ENCODE measurements around the gene VIT.
"Not testable (repeated sequence)": the region's sequence is repeated elsewhere in the genome, so short reads cannot be mapped to it uniquely, and the experiment has no call there.

Gene VIT

DNA sequence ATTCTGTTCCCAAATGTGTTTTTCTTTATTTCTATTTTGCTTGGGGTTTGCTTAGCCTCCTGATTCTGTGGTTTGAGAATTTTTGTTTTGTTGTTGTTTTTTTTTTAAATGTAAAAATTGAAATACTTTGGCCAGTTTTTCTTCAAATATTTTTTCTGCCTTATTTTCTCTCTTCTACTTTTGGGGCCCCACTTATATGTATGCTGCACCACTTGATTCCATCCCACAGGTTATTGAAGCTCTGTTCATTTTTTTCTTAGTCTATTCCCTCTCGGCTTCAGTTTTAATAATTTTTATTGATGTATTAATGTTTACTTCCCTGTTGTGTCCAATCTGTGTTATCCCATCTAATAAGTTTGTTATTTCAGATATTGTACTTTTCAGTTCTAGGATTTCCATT is 17.7 kb upstream of the VIT start:
- no peak for DNase-seq (ENCODE audit: low read depth)

- DNase-seq (ENCODE audit: low read depth), result no peak
Observed at GRCh38 chr2:36680012-36680411, 16.5 kb upstream of the VIT start.

GRCh38 chr2:36682562-36682961 is 13.9 kb upstream of the VIT start:
- no peak for DNase-seq (ENCODE audit: low read depth)

DNA sequence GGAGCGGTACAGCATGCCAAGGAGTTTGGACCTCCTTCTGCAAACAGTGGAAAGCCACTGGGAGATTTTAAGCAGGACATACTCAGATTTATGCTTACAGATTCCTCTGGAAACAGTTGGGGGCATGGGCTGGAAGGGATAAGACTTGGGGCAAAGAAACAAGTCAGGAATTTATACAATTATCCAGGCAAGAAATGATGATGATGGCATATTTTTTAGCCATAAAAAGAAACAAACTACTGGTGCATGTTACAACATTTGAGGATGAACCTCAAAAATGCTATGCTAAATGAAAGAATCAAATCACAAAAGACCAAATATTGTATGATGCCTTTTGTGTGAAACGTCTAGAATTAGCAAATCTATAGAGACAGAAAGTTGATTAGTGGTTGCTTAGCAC is 13.5 kb upstream of the VIT start:
- DNase-seq (ENCODE audit: low read depth), result no peak

GRCh38 chr2:36688291-36688690 is 8.2 kb upstream of the VIT start:
- DNase-seq (ENCODE audit: low read depth), result not testable (repeated sequence)

- DNase-seq (ENCODE audit: low read depth), result not testable (repeated sequence)
Observed at GRCh38 chr2:36689013-36689412, 7.5 kb upstream of the VIT start.

DNA sequence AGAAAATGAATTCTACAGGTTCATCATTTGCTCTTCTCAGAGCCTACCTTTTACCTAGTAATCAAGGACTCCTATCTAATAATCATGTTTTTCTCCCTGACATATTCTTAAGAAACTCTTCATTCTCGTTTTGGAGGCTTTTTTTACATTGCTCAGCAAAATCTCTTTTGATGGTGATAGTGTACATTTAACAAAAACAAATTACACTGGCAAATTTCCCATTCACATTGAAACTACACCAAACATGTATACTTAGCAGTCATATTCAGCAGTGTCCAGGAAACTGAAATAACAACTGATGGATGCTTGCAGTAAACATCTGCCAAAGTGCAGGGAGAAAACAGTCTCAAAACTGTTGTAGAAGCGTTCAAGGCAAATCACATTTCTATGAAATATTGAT is 4.4 kb upstream of the VIT start:
- DNase-seq (ENCODE audit: low read depth), result no peak

GRCh38 chr2:36693825-36694224 is 2.7 kb upstream of the VIT start:
- no peak for DNase-seq (ENCODE audit: low read depth)

DNA sequence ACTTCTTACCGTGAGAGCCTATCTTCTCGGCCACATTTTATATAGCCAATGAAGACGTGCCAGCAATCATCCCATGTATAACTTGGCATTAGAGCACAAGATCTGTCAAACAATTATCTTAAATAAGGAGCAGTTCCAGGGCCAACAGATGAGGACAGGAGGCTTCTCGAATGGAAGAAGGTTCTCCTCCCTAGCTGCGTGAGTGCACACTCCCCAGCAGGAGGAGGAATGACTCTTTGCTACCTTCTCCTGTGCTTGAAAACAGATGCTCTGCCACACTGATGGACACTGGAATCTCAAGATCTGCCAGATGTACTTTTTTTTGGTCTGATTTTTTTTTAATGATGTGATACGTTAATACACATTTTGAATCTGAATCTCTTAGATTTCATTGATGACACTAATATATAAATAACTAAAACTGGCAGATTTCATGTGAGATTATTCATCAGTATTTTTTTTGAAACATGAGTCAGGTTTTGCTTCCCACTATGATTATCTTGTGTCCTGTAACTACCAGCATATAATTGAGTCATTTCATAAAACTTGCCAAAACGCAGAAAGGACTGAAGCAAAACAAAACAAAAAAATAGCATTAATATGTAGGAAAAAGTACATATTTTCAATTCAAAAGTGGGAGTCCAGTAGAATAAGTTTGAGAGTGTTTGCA is 626 bp upstream of the VIT start:
- DNase-seq (ENCODE audit: low read depth), result peak; percentile 71

GRCh38 chr2:36697424-36698066 is 1.0 kb downstream of the VIT start:
- DNase-seq (ENCODE audit: low read depth), result peak; percentile 71

GRCh38 chr2:36698993-36699392 is 2.5 kb downstream of the VIT start:
- DNase-seq (ENCODE audit: low read depth), result peak; percentile 69

GRCh38 chr2:36700311-36700710 is 3.8 kb downstream of the VIT start:
- DNase-seq (ENCODE audit: low read depth), result no peak

- no peak for DNase-seq (ENCODE audit: low read depth)
Observed at GRCh38 chr2:36701391-36701795, 4.9 kb downstream of the VIT start.

DNA sequence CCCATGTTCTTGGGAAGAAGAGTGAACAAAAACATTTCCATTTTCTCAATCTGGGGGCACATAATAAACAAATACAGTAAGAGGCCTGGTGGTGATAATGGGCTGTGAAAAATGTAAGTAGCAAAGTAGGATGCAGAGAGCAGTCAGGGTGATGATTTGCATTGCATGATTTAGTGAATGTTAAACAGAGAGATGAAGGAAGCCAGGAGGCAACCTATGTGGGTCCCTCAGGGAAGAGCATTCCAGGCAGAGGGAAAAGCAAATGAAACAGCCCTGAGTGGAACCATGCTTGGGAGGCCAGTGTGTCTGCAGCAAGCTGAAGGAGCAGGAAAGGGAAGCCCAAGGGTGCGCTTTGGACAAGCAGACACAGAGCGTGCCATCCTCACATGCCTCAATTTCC is 5.4 kb downstream of the VIT start:
- DNase-seq (ENCODE audit: low read depth), result no peak

DNA sequence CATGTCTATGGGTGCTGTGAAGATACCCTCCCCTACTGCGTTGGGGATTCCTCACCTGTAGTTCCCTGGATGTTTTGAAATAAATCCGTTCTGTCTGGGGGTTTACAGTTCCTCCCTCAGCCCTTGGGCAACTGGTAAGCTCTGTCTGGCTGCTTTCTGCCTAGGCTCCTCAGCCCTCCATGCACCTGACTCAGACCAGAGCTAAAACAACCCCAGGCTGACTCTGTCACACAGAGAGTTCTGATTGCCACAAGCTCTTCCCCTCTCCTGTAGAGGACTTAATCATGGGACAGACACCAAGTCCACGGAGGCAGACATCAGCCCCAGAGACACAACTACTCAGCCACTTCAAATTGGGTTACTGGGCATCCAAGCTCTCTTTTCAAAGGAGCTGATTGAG is 6.3 kb downstream of the VIT start:
- no peak for DNase-seq (ENCODE audit: low read depth)

DNA sequence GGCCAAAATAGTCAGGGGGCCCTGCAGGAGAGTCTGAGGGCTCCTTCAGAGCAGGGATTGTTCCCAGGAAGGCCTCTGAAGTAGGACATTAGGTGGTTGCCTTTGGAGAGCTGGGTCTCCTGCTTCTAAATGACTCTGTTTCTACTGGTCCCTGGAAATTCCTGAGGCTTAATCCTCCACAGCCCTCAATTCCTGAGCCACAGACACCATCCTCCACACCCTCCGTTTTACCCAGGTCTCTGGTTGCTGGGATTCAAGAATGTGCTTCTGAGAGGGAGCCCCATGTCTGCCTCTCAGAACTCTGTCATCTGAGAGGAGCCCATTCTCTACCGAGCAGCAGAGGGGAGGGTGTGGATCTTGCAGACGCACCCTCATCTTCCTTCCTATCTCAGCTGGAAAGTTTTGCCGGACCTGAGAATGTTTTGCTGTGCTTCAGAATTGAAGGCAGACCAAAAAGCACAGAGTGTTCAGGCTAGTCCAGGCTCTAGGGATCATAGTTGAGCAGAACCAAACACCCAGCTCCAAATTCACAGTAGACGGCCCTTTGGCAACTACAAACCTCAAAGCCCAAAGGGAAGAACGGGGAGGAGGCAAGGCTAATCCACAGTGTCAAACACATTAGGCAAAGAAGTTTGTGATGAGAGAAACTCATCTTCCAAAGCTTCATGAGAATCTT is 8.1 kb downstream of the VIT start:
- DNase-seq (ENCODE audit: low read depth), result peak; percentile 36

DNA sequence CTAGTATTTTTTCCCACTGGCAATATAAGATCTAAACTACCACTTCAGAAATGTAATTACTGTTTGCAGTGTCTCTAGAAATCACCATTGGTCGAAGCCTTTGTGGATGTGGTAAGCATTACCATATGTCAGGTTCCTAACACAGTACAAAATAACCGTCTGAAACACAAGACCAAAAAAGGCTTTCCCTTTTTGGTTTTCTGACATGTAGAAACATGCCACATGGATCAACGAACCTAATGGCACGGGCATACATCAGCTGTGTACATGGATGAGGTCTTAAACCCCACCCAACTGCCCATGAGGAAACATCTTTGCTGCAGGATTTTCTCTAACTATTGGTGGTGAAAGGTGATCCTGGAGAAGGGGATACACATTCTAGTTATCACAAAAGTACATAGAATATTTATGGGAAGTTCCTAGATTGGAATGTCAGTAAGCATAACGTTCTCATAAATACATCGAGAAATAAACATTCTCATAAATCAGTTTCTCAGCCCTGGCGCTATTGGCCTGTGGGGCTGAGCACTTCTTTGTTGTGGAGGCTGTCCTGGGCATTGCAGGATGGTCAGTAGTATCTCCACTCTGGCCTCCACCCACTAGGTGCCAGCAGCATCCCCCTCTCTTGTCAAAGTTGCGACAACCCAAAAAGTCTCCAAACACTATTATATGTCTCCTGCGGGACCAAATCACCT is 9.0 kb downstream of the VIT start:
- DNase-seq (ENCODE audit: low read depth), result peak; percentile 13

DNA sequence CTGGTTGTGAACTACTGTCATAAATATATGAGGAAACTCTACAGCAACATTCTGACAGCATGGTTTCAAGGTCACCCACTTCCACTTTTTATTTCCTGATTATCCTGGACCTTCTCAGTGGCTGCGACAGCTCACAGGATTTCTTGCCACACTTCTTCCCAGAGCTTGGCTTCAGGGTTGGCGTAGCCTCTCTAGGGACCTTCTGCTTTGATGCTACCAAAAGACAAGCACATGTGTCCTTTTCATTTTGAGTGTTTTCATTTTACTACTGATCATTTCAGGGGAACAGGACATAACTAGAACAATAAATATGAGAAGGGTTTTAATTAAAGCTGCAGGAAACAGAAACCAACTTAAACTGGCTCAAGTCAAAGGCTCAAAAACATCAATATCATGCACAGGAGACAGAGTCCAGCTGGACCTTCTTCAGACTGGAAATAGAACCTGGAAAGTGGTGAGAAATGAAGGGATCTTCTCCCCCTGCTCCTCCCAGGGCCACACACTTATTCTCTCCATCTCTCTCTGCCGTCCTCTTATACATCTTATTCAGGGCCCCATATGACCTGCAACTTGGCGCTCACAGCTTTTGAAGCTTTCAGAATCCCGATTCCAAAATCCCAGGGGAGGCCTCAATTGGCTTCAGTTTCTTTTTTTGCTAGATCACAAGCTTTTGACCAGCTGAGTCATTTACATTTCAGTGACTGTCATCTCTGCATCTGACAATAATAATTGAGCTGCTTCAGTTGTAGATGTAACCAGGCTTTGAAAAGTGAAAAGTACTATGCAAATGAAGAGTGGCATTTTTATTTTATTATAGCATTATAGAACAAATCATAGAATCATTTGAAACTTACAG is 9.7 kb downstream of the VIT start:
- peak; percentile 53 for DNase-seq (ENCODE audit: low read depth)

- DNase-seq (ENCODE audit: low read depth), result peak; percentile 53
Observed at GRCh38 chr2:36707050-36707449, 10.5 kb downstream of the VIT start.

DNA sequence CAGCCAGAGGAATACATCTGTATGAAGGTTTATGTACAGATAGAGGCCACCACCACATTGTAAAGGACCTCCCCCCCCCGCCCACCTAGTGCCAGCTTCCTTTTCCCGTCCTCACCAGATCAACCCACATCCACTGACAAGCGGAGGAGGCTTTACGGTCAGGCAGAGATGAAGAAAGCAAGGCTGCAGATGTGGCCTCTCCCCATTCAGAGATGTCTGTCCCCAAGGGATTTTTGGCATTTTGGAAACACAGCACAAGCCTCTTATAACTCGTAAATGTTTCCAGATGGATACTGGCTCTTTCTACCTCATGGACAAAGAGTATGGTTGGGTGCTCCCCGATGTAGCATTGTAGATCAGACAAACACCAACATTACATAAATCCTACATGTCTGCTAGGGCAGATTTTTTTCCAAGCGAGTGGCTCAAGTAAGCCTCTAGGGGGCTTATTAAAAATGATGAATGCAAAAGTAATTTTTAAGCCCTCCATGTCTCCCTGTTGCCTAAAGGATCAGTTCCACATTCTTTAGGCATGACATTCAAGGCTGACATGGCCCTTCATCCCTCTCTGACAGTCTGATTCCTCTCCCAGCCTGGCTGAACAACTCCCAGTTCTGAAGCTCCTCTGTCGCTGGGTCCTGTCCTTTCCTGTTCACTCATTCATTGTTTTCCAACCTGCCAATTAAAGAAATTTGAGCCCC is 11.7 kb downstream of the VIT start:
- DNase-seq (ENCODE audit: low read depth), result peak; percentile 96

- no peak for DNase-seq (ENCODE audit: low read depth)
Observed at GRCh38 chr2:36710858-36711515, 14.5 kb downstream of the VIT start.

Data from fibroblast of gingiva (primary cell).